Gastrocnemius medialis (tissue), 4 donors: Measurements from ENCODE around the gene LDB3.

ENCODE experiments used
- CTCF ChIP-seq, 5 experiments: fragments of 450-650 bp in 3 of 5; fragments of 200-600 bp in 2 of 5; sonication (generic) in 2 of 5; IDR thresholded peaks in 4 of 5; conservative IDR thresholded peaks in 1 of 5; 1 replicate in 4 of 5; 2 replicates in 1 of 5; pipeline ENCODE4 v1.5.1; 2016 to 2019; ENCODE audit warnings: antibody characterized with exemption in 5 of 5, mild to moderate bottlenecking in 3 of 5, moderate library complexity in 3 of 5
- POLR2A ChIP-seq, 2 donors: fragments of 450-650 bp; IDR thresholded peaks; one replicate each; pipeline ENCODE4 v1.6.1; 2017; ENCODE audit warnings: antibody characterized with exemption in 2 of 2, mild to moderate bottlenecking in 2 of 2, moderate library complexity in 2 of 2

GRCh38 chr10:86655173-86655540, 13.2 kb upstream of the LDB3 start:
- TF ChIP-seq CTCF (IDR thresholded peaks at IDR 0.05 in 4 of 5, conservative IDR thresholded peaks at IDR 0.05 in 1 of 5) (no peak), POLR2A (IDR thresholded peaks at IDR 0.05) (no peak)
